HCT116 (cell line): Measurements from ENCODE around the gene C1orf167. TPM values are rescaled to one million over a fixed set of nuclear protein-coding genes. Genes with fewer than 3 reads are reported as not detected.

Source experiments
- ATAC-seq: fragments of 200-7000 bp; cut with Tn5 transposase; 2 replicates; pipeline ENCODE4 v1.9.1; 2020; ENCODE audit warnings: mild to moderate bottlenecking, moderate library complexity
- BruUV-seq: library from RNA; stranded (reverse); fragments of 400-500 nt; replicated peaks from 2 replicates; lab custom pipeline; 2021; lab: Mats Ljungman, UMichigan
- CTCF ChIA-PET: fragments of 300-600 bp; sonication (Branson Sonifier 250); formaldehyde crosslinking; loops from one replicate; lab custom pipeline; 2021; ENCODE audit warnings: antibody characterized with exemption; lab: Charles Lee
- POLR2A ChIA-PET: fragments of 300-600, 350-600 bp; sonication (Branson Sonifier 250); formaldehyde crosslinking; loops from one replicate; lab custom pipeline; 2021; ENCODE audit warnings: antibody characterized with exemption; lab: Charles Lee
- RAD21 ChIA-PET, 2 experiments: fragments of 300-600 bp; sonication (Branson Sonifier 250); formaldehyde crosslinking; loops; one replicate each; lab custom pipeline; 2023; ENCODE audit warnings: low total read pairs in 2 of 2; ENCODE audit not compliant: uncharacterized antibody in 2 of 2, unreplicated experiment in 2 of 2, low non-redundant PET in 1 of 2; lab: Charles Lee
- DNase-seq: peaks from one replicate; pipeline ENCODE4 v3.0.0-alpha.2; 2010; ENCODE audit warnings: low read depth, low spot score
- H2AFZ ChIP-seq: fragments of 200-600 bp; shearing (Covaris generic), sonication (generic); 2 replicates; pipeline ENCODE4 v1.6.1; 2017; ENCODE audit warnings: low read depth, mixed run types, mixed read lengths, antibody characterized with exemption, low read length; ENCODE audit not compliant: poor library complexity, severe bottlenecking
- H3K27ac ChIP-seq: 2 replicates; pipeline ENCODE4 v1.5.1; 2012; ENCODE audit warnings: low read depth, low read length
- H3K27me3 ChIP-seq: fragments of 200-600 bp; sonication (generic); 2 replicates; pipeline ENCODE4 v1.6.1; 2016; ENCODE audit warnings: mixed run types, low read length, mixed read lengths; ENCODE audit not compliant: insufficient read depth
- H3K36me3 ChIP-seq, 2 experiments: fragments of 200-500 bp in 1 of 2; fragments of 200-600 bp in 1 of 2; sonication (Bioruptor generic) in 1 of 2; sonication (generic) in 1 of 2; 2 replicates each; pipeline versions ENCODE4 v1.5.1 to v1.6.1; 2014 to 2016; ENCODE audit warnings: low read length in 2 of 2, inconsistent platforms in 1 of 2, mixed read lengths in 1 of 2, mixed run types in 1 of 2; ENCODE audit not compliant: insufficient read depth in 2 of 2, control insufficient read depth in 1 of 2
- H3K4me1 ChIP-seq, 2 experiments: fragments of 200-600 bp in 1 of 2; sonication (generic) in 1 of 2; 2 replicates each; pipeline versions ENCODE4 v1.5.1 to v1.6.1; 2012 to 2017; ENCODE audit warnings: low read length in 2 of 2, inconsistent platforms in 1 of 2, mild to moderate bottlenecking in 1 of 2, mixed read lengths in 1 of 2, mixed run types in 1 of 2, moderate library complexity in 1 of 2; ENCODE audit not compliant: insufficient read depth in 2 of 2, control insufficient read depth in 1 of 2
- H3K4me2 ChIP-seq: fragments of 200-600 bp; sonication (generic); 2 replicates; pipeline ENCODE4 v1.6.1; 2017; ENCODE audit warnings: mixed run types, low read length, mixed read lengths
- H3K4me3 ChIP-seq, 2 experiments: fragments of 200-600 bp in 1 of 2; sonication (generic) in 1 of 2; replicated peaks in 1 of 2; 2 replicates each; pipeline ENCODE4 v1.5.1; 2011 to 2016; ENCODE audit warnings: low read length in 2 of 2, control low read depth in 1 of 2, low read depth in 1 of 2, mild to moderate bottlenecking in 1 of 2, mixed read lengths in 1 of 2, mixed run types in 1 of 2
- H3K79me2 ChIP-seq: fragments of 200-600 bp; sonication (generic); 2 replicates; pipeline ENCODE4 v1.6.1; 2017; ENCODE audit warnings: mild to moderate bottlenecking, mixed run types, low read length, moderate library complexity, mixed read lengths; ENCODE audit not compliant: insufficient read depth
- H3K9ac ChIP-seq: fragments of 200-600 bp; sonication (generic); 2 replicates; pipeline ENCODE4 v1.6.1; 2016; ENCODE audit warnings: low read length, mixed read lengths
- H3K9me2 ChIP-seq: fragments of 200-600 bp; sonication (generic), shearing (Covaris generic); 2 replicates; pipeline ENCODE4 v1.6.1; 2017; ENCODE audit warnings: mixed run types, mild to moderate bottlenecking, moderate library complexity; ENCODE audit not compliant: insufficient read depth
- H3K9me3 ChIP-seq, 2 experiments: fragments of 200-500 bp in 1 of 2; fragments of 200-600 bp in 1 of 2; sonication (Bioruptor generic) in 1 of 2; sonication (generic) in 1 of 2; 2 replicates each; pipeline ENCODE4 v1.6.1; 2014 to 2017; ENCODE audit warnings: low read length in 2 of 2, mixed read lengths in 2 of 2, inconsistent platforms in 1 of 2, low read depth in 1 of 2, mild to moderate bottlenecking in 1 of 2, mixed run types in 1 of 2, moderate library complexity in 1 of 2; ENCODE audit not compliant: control insufficient read depth in 1 of 2, insufficient read depth in 1 of 2
- H4K20me1 ChIP-seq: fragments of 200-600 bp; sonication (generic), shearing (Covaris generic); 2 replicates; pipeline ENCODE4 v1.6.1; 2017; ENCODE audit warnings: mixed run types, mild to moderate bottlenecking, moderate library complexity; ENCODE audit not compliant: insufficient read depth
- ATF3 ChIP-seq: IDR thresholded peaks from 2 replicates; pipeline ENCODE4 v1.6.1; 2012
- EGR1 ChIP-seq: IDR thresholded peaks from 2 replicates; pipeline ENCODE4 v1.6.1; 2012; ENCODE audit warnings: low read depth
- EZH2 ChIP-seq: fragments of 200-600 bp; sonication (generic); IDR thresholded peaks from 2 replicates; pipeline ENCODE4 v1.6.1; 2017; ENCODE audit warnings: antibody characterized with exemption, mixed run types
- EZH2phosphoT487 ChIP-seq: fragments of 200-600 bp; IDR thresholded peaks from 2 replicates; pipeline ENCODE4 v1.6.1; 2018; ENCODE audit warnings: antibody characterized with exemption, borderline replicate concordance
- FOSL1 ChIP-seq: IDR thresholded peaks from 2 replicates; pipeline ENCODE4 v1.6.1; 2012; ENCODE audit warnings: low read depth
- JUND ChIP-seq: IDR thresholded peaks from 2 replicates; pipeline ENCODE4 v1.6.1; 2012
- POLR2A ChIP-seq: IDR thresholded peaks from 2 replicates; pipeline ENCODE4 v1.7.0; 2011; ENCODE audit warnings: borderline replicate concordance; ENCODE audit not compliant: insufficient read depth, insufficient read length; ENCODE audit errors: extremely low read depth
- POLR2AphosphoS5 ChIP-seq: IDR thresholded peaks from 2 replicates; pipeline ENCODE4 v1.6.1; 2011; ENCODE audit warnings: mild to moderate bottlenecking, low read depth, low read length, moderate library complexity
- RAD21 ChIP-seq: IDR thresholded peaks from 2 replicates; pipeline ENCODE4 v1.6.1; 2012; ENCODE audit warnings: low read depth, mild to moderate bottlenecking
- REST ChIP-seq: IDR thresholded peaks from 2 replicates; pipeline ENCODE4 v1.6.1; 2012; ENCODE audit warnings: low read depth
- SIN3A ChIP-seq: IDR thresholded peaks from 2 replicates; pipeline ENCODE4 v1.6.1; 2012; ENCODE audit warnings: low read depth
- SP1 ChIP-seq: IDR thresholded peaks from 2 replicates; pipeline ENCODE4 v1.6.1; 2012; ENCODE audit warnings: low read depth
- SRF ChIP-seq: IDR thresholded peaks from 2 replicates; pipeline ENCODE4 v1.6.1; 2012; ENCODE audit warnings: low read depth
- TCF7L2 ChIP-seq: IDR thresholded peaks from 2 replicates; pipeline ENCODE4 v1.7.0; 2011; ENCODE audit warnings: borderline replicate concordance, inconsistent platforms; ENCODE audit not compliant: insufficient read depth, insufficient read length; ENCODE audit errors: extremely low read depth
- YY1 ChIP-seq: IDR thresholded peaks from 2 replicates; pipeline ENCODE4 v1.6.1; 2011; ENCODE audit warnings: low read length, low read depth, moderate library complexity, mild to moderate bottlenecking; ENCODE audit not compliant: insufficient replicate concordance; ENCODE audit errors: extremely low read depth
- ZFX ChIP-seq: fragments of 450-650 bp; IDR thresholded peaks from 2 replicates; pipeline ENCODE4 v1.6.1; 2017
- ZNF274 ChIP-seq: fragments of 200-500 bp; sonication (Bioruptor generic); IDR thresholded peaks from 2 replicates; pipeline ENCODE4 v1.6.1; 2014; ENCODE audit warnings: mild to moderate bottlenecking, low read depth, low read length, inconsistent platforms
- intact Hi-C: fragments of 100-400 bp; cut with micrococcal nuclease; formaldehyde crosslinking; loops from 2 replicates; pipeline ENCODE4 v1.10.0; 2022
- total RNA-seq: library from RNA; stranded (reverse); gene quantifications from one replicate; pipeline ENCODE4 v1.2.1, GENCODE V29; 2021; ENCODE audit not compliant: unreplicated experiment

C1orf167 gene
- total RNA-seq, 1 experiment from 2014 or later, result 0.12 TPM

- TF ChIP-seq JUND, result no peak
- no peak for TF ChIP-seq ATF3
- TF ChIP-seq EZH2phosphoT487, result no peak
- TF ChIP-seq, all 23 proteins: peak for 0
Observed at GRCh38 chr1:11751087-11751486, 10.9 kb upstream of the C1orf167 start (continued).

DNA sequence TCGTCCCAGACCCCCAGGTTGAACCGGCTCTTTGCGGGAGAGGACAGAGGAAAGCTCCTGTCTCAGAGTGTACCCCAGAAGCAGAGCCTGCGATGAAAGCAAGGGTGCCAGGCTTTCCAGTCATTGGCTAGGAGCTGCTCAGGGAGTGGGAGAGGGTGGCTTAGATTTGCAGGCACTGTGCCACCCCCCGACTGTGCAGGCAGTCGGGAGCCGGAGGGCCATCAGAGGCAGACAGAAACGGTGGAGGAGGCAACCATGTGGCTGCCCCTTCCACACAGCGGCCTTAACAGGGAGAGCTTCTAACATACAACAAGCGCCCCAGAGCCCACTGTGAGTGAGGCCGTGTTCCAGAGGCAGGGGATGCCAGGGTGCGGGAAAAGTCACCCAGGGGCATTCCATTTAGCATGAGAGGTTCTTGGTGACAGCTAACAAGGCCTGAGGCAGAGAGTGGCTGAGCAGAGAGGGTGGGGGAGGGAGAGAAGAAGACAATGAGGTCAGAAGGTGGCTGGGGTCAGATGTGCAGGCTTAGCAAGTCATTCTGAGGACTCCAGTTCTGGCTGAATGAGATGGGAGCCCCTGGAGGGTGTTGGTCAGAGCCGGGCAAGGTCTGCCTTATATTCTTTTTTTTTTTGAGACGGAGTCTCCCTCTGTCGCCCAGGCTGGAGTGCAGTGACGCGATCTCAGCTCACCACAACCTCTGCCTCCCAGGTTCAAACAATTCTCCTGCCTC, 9.5 kb upstream of the C1orf167 start:
- Histone ChIP-seq H3K9ac (no peak overlapping the region), H3K9me2 (no peaks in the 10 kb centered on the region), H4K20me1 (no peaks in the 10 kb centered on the region), H3K4me2 (no peak overlapping the region), H3K9me3 (no peaks in the 10 kb centered on the region; a peak in 1 of 4 replicates), H3K36me3 (0 out of 4 replicates have a peak, but pooled peaks cover 0 to 2% of the 10 kb centered on the region in 2 experiments), H3K79me2 (no peaks in the 10 kb centered on the region), H3K4me1 (peaks cover 0 to 7% of the 10 kb centered on the region in 2 experiments; a peak in 3 of 4 replicates), H3K27ac (no peak overlapping the region), H3K27me3 (no peaks in the 10 kb centered on the region), H2AFZ (no peak overlapping the region), H3K4me3 (no peak overlapping the region)
- ChIA-PET RAD21 (no interaction called here), POLR2A (no interaction called here), CTCF (no interaction called here)
- no peak for ATAC-seq
- no TSS peak for BruUV-seq
- intact Hi-C loops, result no loop called here
- DNase-seq, result no peak
- no peak for TF ChIP-seq REST
- no peak for TF ChIP-seq JUND
- TF ChIP-seq POLR2AphosphoS5, result no peak; the same call in 1 of the 2 replicates
- no peak for TF ChIP-seq TCF7L2
- no peak for TF ChIP-seq POLR2A
- TF ChIP-seq EZH2phosphoT487, result no peak
- no peak for TF ChIP-seq SRF
- TF ChIP-seq ZFX, result no peak
- no peak for TF ChIP-seq ATF3
- TF ChIP-seq EZH2, result no peak
- no peak for TF ChIP-seq ZNF274
- no peak for TF ChIP-seq FOSL1
- TF ChIP-seq RAD21, result no peak
- TF ChIP-seq SP1, result no peak
- no peak for TF ChIP-seq YY1
- TF ChIP-seq SIN3A, result no peak
- TF ChIP-seq EGR1, result no peak
